ENCODE data around the gene RFX2.

- TF ChIP-seq, protein P1, sequence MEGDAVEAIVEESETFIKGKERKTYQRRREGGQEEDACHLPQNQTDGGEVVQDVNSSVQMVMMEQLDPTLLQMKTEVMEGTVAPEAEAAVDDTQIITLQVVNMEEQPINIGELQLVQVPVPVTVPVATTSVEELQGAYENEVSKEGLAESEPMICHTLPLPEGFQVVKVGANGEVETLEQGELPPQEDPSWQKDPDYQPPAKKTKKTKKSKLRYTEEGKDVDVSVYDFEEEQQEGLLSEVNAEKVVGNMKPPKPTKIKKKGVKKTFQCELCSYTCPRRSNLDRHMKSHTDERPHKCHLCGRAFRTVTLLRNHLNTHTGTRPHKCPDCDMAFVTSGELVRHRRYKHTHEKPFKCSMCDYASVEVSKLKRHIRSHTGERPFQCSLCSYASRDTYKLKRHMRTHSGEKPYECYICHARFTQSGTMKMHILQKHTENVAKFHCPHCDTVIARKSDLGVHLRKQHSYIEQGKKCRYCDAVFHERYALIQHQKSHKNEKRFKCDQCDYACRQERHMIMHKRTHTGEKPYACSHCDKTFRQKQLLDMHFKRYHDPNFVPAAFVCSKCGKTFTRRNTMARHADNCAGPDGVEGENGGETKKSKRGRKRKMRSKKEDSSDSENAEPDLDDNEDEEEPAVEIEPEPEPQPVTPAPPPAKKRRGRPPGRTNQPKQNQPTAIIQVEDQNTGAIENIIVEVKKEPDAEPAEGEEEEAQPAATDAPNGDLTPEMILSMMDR (IDR thresholded peaks at IDR 0.05 in 4 of 5, conservative IDR thresholded peaks at IDR 0.05 in 1 of 5), result no peak
- TF ChIP-seq POLR2A (IDR thresholded peaks at IDR 0.05), result no peak
These were observed 14.5 kb downstream of the RFX2 start for GRCh38 chr19:6095760-6096159.

Data from gastrocnemius medialis (tissue), 4 donors.